GM12872 (cell line): ENCODE data around the gene SH3BP5.

Experiments
- CTCF ChIP-seq: IDR thresholded peaks from 3 replicates; pipeline ENCODE4 v1.5.1; 2011; ENCODE audit warnings: low read depth, mild to moderate bottlenecking, low read length, moderate library complexity; ENCODE audit not compliant: insufficient read depth

The SH3BP5 gene

DNA sequence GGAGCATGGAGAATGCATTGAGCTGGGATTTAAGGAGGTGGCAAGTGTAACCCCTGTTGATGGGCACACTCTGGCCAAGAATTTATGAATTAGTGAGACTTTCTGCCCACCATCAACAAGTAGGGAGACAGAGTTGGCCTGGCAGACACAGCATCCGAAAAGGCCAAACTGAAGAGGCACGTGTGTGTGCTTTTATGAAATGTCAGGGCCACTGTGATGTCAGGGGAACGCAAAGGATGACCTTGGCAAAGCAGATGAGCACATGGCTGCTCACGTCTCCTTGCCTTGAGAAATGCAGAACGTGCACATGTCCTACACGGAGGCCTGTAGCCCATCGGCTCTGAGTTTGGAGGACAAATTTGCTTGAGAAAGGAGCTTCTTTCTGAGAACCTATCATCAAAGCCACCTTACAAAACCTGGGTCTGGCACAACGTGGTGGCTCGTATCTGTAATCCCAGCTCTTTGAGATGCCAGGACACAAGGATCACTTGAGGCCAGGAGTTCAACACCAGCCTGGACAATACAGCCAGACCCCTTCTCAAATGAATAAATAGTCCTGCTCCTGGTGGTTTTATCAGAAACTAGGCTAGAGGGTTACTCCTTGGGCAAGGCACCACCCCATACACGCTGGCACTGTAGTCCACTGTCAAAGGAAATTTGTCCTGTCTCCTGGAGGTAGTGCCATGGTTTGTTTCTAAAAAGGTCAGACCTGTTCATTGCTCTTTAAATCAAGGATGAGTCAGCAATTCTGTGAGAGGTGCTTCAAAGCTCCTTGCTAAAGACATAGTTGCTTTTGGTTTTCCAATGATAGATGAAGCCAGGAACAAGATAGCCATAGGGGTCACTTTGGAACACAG is 941 bp upstream of the SH3BP5 start:
- no peak for TF ChIP-seq CTCF

- TF ChIP-seq CTCF: no peak
These were observed 581 bp downstream of the SH3BP5 start for GRCh38 chr3:15331606-15332404.

GRCh38 chr3:15331072-15331605 is 1.2 kb downstream of the SH3BP5 start:
- no peak for TF ChIP-seq CTCF

DNA sequence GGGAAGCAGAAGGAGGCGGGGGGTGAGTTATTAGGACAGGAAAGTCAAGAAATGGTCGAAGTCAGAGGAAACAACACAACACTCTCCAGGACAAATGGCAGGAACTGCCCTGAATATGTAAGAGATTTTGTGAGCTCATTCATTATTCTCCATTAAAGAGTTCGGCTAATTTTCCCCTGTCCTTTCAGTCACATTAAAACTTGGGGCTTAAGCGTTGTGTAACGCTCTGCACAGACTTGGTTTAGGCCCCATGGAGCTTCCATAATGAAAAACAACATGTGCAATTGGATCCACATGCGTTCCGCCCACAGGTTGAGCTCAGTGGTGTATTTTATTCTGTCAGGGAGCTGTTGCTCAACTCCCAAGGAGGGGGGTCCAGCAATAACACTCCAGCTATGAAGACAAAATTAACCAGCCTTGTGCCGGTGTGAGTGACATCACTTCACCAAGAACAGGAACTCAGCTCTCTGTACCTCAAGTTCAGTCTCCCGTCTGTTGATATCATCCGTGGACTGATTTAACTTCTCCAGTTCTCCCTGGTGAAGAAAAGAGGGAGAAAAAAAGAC is 2.3 kb downstream of the SH3BP5 start:
- TF ChIP-seq CTCF: no peak

DNA sequence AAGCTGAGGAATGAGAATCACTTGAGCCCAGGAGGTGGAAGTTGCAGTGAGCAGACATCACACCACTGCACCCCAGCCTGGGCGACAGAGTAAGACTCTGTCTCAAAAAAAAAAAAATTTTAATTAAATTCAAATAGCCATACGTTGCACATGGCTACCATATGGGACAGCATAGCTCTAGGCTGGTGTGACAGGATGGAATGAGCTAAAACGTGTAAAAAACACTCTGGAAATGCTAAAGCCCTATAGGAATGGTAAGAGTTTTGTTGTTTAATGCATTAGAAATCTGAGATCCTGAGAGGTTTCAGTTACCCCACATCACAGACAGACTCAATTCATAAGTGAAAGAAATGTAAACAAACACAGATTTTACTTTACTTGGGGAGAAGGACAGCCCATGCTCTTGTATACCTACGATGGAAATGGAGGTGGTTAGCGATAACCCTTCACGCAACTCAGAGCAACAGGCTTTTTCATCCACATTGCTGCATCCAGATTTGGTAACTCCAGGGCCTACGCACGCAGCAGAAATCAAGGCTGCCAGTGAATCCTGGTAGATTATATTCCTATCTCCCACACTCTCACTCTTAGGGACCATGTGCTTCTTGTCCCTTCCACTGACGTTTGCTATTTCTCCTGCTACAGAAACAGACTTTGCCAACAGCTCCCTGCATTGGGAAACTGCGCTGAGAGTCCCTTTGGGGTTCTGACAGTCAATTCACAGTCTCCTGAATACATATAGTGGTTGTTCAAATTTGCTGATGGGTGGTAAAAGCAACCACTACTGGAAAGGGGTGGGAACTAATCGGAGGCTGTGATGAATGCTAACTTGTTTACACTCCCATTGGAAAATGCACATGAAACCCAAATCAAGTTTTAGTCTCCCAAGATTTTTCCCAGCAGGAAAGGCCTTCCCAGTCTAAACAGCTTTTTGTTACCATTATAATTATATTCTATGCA is 3.1 kb downstream of the SH3BP5 start:
- TF ChIP-seq CTCF: no peak

DNA sequence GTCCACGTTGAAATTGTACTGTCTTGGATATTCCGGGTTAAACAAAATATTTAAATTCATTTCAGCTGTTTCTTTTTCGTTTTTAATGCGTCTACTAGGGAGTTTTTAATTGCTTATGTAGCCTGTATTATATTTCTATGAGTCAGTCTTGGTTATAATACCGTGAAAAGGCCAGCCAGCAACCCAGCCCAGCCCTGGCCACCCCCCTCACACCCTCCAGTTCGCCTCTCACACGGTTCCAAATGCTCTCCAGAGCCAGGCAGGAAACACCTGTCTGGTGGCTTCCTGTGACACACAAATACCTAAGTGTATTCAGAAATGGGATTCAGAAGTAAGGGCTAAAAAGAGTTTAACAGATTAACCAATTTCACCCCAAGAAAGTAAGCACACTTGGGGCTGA is 4.4 kb downstream of the SH3BP5 start:
- TF ChIP-seq CTCF: no peak
